Spleen (tissue), 11 donors: Measurements from ENCODE around the gene BTN3A1. TPM values are rescaled to one million over a fixed set of nuclear protein-coding genes. Genes with fewer than 3 reads are reported as not detected.

Experiments used
- DNase-seq: peaks from one replicate; pipeline ENCODE4 v3.0.0-alpha.2; 2020
- H3K27ac ChIP-seq, 8 donors: fragments of 200-600 bp; sonication (generic) in 7 of 8; 1 replicate in 4 of 8; 2 replicates in 4 of 8; pipeline versions ENCODE4 v1.5.0 to v1.8.0; 2016 to 2021; ENCODE audit warnings: inconsistent platforms in 4 of 8, mild to moderate bottlenecking in 4 of 8, moderate library complexity in 1 of 8
- H3K27me3 ChIP-seq, 7 donors: fragments of 200-600 bp; sonication (generic) in 6 of 7; replicated peaks in 1 of 7; 1 replicate in 4 of 7; 2 replicates in 3 of 7; pipeline versions ENCODE4 v1.5.0 to v1.8.0; 2016 to 2021; ENCODE audit warnings: inconsistent platforms in 3 of 7, mild to moderate bottlenecking in 1 of 7
- H3K36me3 ChIP-seq, 6 donors: fragments of 200-600 bp; sonication (generic) in 5 of 6; 1 replicate in 4 of 6; 2 replicates in 2 of 6; pipeline versions ENCODE4 v1.5.0 to v1.8.0; 2016 to 2021; ENCODE audit warnings: inconsistent platforms in 2 of 6
- H3K4me1 ChIP-seq, 6 donors: fragments of 200-600 bp; sonication (generic) in 5 of 6; 1 replicate in 3 of 6; 2 replicates in 3 of 6; pipeline versions ENCODE4 v1.5.0 to v1.8.0; 2016 to 2021; ENCODE audit warnings: inconsistent platforms in 3 of 6
- H3K4me3 ChIP-seq, 8 donors: fragments of 200-600 bp; sonication (generic) in 7 of 8; 1 replicate in 4 of 8; 2 replicates in 4 of 8; pipeline versions ENCODE4 v1.5.0 to v1.8.0; 2016 to 2021; ENCODE audit warnings: inconsistent platforms in 4 of 8, mild to moderate bottlenecking in 4 of 8, moderate library complexity in 2 of 8
- H3K9me3 ChIP-seq, 8 donors: fragments of 200-600 bp; sonication (generic) in 7 of 8; 1 replicate in 4 of 8; 2 replicates in 4 of 8; pipeline versions ENCODE4 v1.5.0 to v1.8.0; 2016 to 2021; ENCODE audit warnings: inconsistent platforms in 4 of 8
- POLR2A ChIP-seq, 3 donors: fragments of 450-650 bp; IDR thresholded peaks; one replicate each; pipeline ENCODE4 v1.5.1; 2017; ENCODE audit warnings: antibody characterized with exemption in 3 of 3, mild to moderate bottlenecking in 1 of 3
- POLR2AphosphoS5 ChIP-seq, 3 donors: sonication (generic); formaldehyde crosslinking; IDR thresholded peaks; one replicate each; pipeline ENCODE4 v1.5.1; 2017; ENCODE audit warnings: antibody characterized with exemption in 3 of 3
- WGBS, 5 donors: extraction: QIAGEN DNeasy Blood & Tissue Kit in 3 of 5; methylation state at CpG; one replicate each; pipeline versions ENCODE4 v1.1.5 to v1.1.7; 2013 to 2018; 5-methylcytosine and 5-hydroxymethylcytosine counted together
- intact Hi-C: fragments of 100-400 bp; cut with DNase I; formaldehyde crosslinking; loops from one replicate; pipeline ENCODE4 v1.15.0; 2023; ENCODE audit warnings: low total_unique reads
- polyA plus RNA-seq, 3 donors: library from polyadenylated mRNA; stranded (reverse); fragments of 200-250 nt; gene quantifications; one replicate each; pipeline ENCODE4 v1.2.1, GENCODE V29; 2013
- total RNA-seq, 7 donors: library from RNA; depleted of rRNA in 3 of 7; stranded (reverse); fragments of >200 nt in 3 of 7; fragmentation: NEBNext Ultra II Directional in 4 of 7; extraction: Animal tissue kit (Norgen Biotek cat#: 25700) in 4 of 7; gene quantifications; one replicate each; pipeline versions ENCODE4 v1.1.0 to v1.2.1, GENCODE V29; 2016 to 2021
- TF ChIP-seq, protein P1 (sequence below), 11 experiments: fragments of 200-600 bp in 7 of 11; fragments of 450-650 bp in 4 of 11; sonication (generic) in 4 of 11; IDR thresholded peaks in 8 of 11; conservative IDR thresholded peaks in 3 of 11; 1 replicate in 7 of 11; 2 replicates in 4 of 11; pipeline versions ENCODE4 v1.4.0 to v1.8.0; 2016 to 2021; ENCODE audit warnings: antibody characterized with exemption in 11 of 11, inconsistent platforms in 4 of 11, mild to moderate bottlenecking in 1 of 11
- donor health status: healthy with polysubstance abuse.
- donor health status: DM: no; HTN: no; CAD: no; lungs with moderate emphysema.
- donor health status: DM: no; HTN: no; CAD: no.
- donor health status: Bipolar disorder and iron deficiency.
- donor health status: healthy.
- donor health status: DM: no; HTN: no; CAD: no.
- donor health status: DM: yes; HTN: yes; CAD: no.

Gene BTN3A1
- total and polyA plus RNA-seq, 10 donors = 25.1 to 142 (median 109) TPM

- 86 to 100% (median 93%) methylated on average over 1 of the region's 1 CpG for WGBS, 5 donors
- H3K27me3 ChIP-seq = no peaks in the 10 kb centered on the region
- H3K4me1 ChIP-seq = peaks cover 19 to 31% (median 24%) of the 10 kb centered on the region in 6 donors
- DNase-seq = no peak
- peaks cover 0 to 14% (median 0%) of the 10 kb centered on the region in 6 donors for H3K36me3 ChIP-seq
- H3K27ac ChIP-seq = no peak overlapping the region
- peaks cover 0 to 21% (median 15%) of the 10 kb centered on the region in 8 donors for H3K9me3 ChIP-seq
- intact Hi-C loops = no loop called here
- TF ChIP-seq, protein P1, sequence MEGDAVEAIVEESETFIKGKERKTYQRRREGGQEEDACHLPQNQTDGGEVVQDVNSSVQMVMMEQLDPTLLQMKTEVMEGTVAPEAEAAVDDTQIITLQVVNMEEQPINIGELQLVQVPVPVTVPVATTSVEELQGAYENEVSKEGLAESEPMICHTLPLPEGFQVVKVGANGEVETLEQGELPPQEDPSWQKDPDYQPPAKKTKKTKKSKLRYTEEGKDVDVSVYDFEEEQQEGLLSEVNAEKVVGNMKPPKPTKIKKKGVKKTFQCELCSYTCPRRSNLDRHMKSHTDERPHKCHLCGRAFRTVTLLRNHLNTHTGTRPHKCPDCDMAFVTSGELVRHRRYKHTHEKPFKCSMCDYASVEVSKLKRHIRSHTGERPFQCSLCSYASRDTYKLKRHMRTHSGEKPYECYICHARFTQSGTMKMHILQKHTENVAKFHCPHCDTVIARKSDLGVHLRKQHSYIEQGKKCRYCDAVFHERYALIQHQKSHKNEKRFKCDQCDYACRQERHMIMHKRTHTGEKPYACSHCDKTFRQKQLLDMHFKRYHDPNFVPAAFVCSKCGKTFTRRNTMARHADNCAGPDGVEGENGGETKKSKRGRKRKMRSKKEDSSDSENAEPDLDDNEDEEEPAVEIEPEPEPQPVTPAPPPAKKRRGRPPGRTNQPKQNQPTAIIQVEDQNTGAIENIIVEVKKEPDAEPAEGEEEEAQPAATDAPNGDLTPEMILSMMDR (IDR thresholded peaks at IDR 0.05 in 8 of 11, conservative IDR thresholded peaks at IDR 0.05 in 3 of 11) = no peak
- TF ChIP-seq POLR2AphosphoS5 (IDR thresholded peaks at IDR 0.05) (no peak), POLR2A (IDR thresholded peaks at IDR 0.05) (no peak)
- H3K4me3 ChIP-seq = no peak overlapping the region
These were observed 35.5 kb downstream of the BTN3A1 start for GRCh38 chr6:26437550-26437949.

GRCh38 chr6:26438000-26438399 lies 35.9 kb downstream of the BTN3A1 start:
- peaks cover 21 to 35% (median 27%) of the 10 kb centered on the region in 6 donors for H3K4me1 ChIP-seq
- no peak overlapping the region for H3K4me3 ChIP-seq
- peaks cover 0 to 10% (median 0%) of the 10 kb centered on the region in 6 donors for H3K36me3 ChIP-seq
- H3K27me3 ChIP-seq = no peaks in the 10 kb centered on the region
- TF ChIP-seq POLR2A (IDR thresholded peaks at IDR 0.05) (no peak), POLR2AphosphoS5 (IDR thresholded peaks at IDR 0.05) (no peak)
- TF ChIP-seq, protein P1 (IDR thresholded peaks at IDR 0.05 in 8 of 11, conservative IDR thresholded peaks at IDR 0.05 in 3 of 11) = no peak
- WGBS, 5 donors = 95 to 100% (median 100%) methylated on average over 1 of the region's 1 CpG
- peaks cover 0 to 18% (median 15%) of the 10 kb centered on the region in 8 donors for H3K9me3 ChIP-seq
- intact Hi-C loops = no loop called here
- DNase-seq = no peak
- no peak overlapping the region for H3K27ac ChIP-seq

DNA sequence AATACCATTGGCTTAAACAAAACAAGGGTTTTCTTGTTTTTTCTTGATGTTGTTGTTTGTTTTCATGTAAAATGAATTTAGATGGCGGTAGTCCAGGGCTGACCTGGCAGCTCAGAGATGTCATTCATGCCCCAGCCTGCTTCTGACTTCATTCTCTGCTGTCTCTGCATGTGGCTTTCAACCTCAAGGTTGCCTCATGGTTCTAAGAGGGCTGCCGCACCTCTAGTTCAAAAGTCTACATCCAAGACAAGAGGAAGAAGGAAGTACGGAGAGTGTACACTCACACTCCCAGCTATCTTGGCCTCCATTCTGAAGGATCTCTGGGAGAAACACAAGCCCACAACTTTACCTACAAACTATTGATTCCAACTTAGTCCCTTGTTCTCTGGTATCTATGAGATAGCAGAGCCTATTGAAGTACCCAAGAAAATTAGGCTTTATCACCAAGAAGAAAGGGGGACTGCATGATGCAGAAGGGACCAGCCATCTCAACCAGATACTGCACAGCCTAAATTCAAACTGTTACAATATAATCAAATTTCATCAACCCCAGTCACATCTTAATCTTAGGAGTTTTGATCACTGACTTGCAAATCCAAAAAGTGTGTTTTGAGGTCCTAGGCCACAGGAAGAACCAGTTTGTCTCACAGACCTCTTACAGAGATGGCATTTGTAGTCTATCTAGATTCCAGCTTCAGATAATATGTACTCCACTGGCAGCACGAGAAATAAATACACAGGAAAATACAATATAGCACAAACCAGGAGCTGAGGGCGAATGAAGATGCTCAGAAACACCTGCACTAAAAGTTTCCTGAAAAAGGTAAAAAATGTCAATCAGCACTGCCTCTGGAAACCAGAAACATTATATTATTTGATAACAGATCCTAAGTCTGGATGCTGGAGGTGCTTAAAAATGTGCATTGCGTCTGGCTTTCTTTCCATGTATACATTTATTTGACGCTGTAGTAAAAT lies 37.4 kb downstream of the BTN3A1 start:
- TF ChIP-seq, protein P1 (IDR thresholded peaks at IDR 0.05 in 8 of 11, conservative IDR thresholded peaks at IDR 0.05 in 3 of 11) = no peak
- TF ChIP-seq POLR2A (IDR thresholded peaks at IDR 0.05) (no peak), POLR2AphosphoS5 (IDR thresholded peaks at IDR 0.05) (no peak)
- Histone ChIP-seq H3K27ac (peak overlapping the region; percentile 85 to 95 (median 92)), H3K27me3 (no peaks in the 10 kb centered on the region), H3K4me1 (peaks cover 21 to 40% (median 31%) of the 10 kb centered on the region in 6 donors), H3K36me3 (peaks cover 0 to 10% (median 0%) of the 10 kb centered on the region in 6 donors), H3K9me3 (peaks cover 0 to 4% (median 1%) of the 10 kb centered on the region in 8 donors), H3K4me3 (peak overlapping the region; percentile 32 to 76 (median 54))
- no peak for DNase-seq
- 47 to 56% (median 52%) methylated on average over 7 of the region's 7 CpGs for WGBS, 5 donors
- intact Hi-C loops = loop anchor here (10.0 kb wide), 1 partner anchor 95 kb away; the partner anchor contains the start of gene HMGN4

DNA sequence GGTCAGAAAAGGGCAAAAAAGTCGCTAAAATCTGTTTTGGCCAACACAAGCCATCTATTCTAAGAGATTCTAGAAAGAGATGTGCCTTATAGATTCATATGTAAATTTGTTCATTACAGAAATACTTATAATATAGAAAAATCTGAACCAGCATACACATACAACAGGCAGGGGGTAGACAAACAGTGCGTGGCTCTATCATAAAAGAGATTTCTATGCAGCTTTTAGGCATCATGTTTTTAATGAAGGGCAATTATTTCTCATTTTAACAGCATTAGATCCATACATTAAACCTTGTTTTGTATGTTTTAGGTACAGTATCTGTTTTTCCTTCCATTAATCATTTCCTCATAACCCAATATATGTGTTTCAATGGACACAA lies 38.9 kb downstream of the BTN3A1 start:
- Histone ChIP-seq H3K4me3 (peak overlapping the region; percentile 32 to 76 (median 54)), H3K27me3 (no peaks in the 10 kb centered on the region), H3K9me3 (no peaks in the 10 kb centered on the region), H3K36me3 (peaks cover 0 to 26% (median 4%) of the 10 kb centered on the region in 6 donors), H3K27ac (peak overlapping the region; percentile 85 to 95 (median 92)), H3K4me1 (peaks cover 30 to 55% (median 47%) of the 10 kb centered on the region in 6 donors)
- 0 to 3% (median 1%) methylated on average over 2 of the region's 2 CpGs for WGBS, 5 donors
- no peak for DNase-seq
- intact Hi-C loops = loop anchor here (10.0 kb wide), 1 partner anchor 94 kb away; the partner anchor contains the start of gene HMGN4
- TF ChIP-seq POLR2A (IDR thresholded peaks at IDR 0.05) (no peak), POLR2AphosphoS5 (IDR thresholded peaks at IDR 0.05) (no peak)
- TF ChIP-seq, protein P1 (IDR thresholded peaks at IDR 0.05 in 8 of 11, conservative IDR thresholded peaks at IDR 0.05 in 3 of 11) = no peak
